ENCODE data around the gene PLEKHG3. TPM values are rescaled to one million over a fixed set of nuclear protein-coding genes. Genes with fewer than 3 reads are reported as not detected.

Gene PLEKHG3
- total and polyA plus RNA-seq, 2 experiments from 2014 or later = 23.0 to 83.1 TPM

- Histone ChIP-seq H3K4me2 (no peak overlapping the region), H3K4me3 (no peak overlapping the region), H3K9me2 (ENCODE audit: insufficient read depth) (no peaks in the 10 kb centered on the region), H3K36me3 (ENCODE audit: insufficient read depth) (no peaks in the 10 kb centered on the region), H3K27me3 (ENCODE audit: insufficient read depth) (no peaks in the 10 kb centered on the region), H3F3A (replicated peaks; ENCODE audit: low read depth) (no peaks in the 10 kb centered on the region), H2AFZ (no peak overlapping the region), H3K79me2 (replicated peaks; ENCODE audit: insufficient read depth) (no peaks in the 10 kb centered on the region), H4K20me1 (replicated peaks; ENCODE audit: insufficient read depth) (no peaks in the 10 kb centered on the region), H3K27ac (ENCODE audit: low read depth) (no peak overlapping the region), H3K4me1 (ENCODE audit: insufficient read depth) (peaks cover 18% of the 10 kb centered on the region)
- peaks cover 42% of the 10 kb centered on the region for H3K27me3 Mint-ChIP-seq (ENCODE audit: insufficient read depth, low read depth, poor library complexity)
- H3K9me3 Mint-ChIP-seq = peaks cover 7% of the 10 kb centered on the region; the same call in 2 of the 3 replicates
- no peaks in the 10 kb centered on the region; the same call in 1 of the 3 replicates for H3K36me3 Mint-ChIP-seq (ENCODE audit: low read depth)
- H3K4me1 Mint-ChIP-seq = peaks cover 26% of the 10 kb centered on the region
- DNase-seq (ENCODE audit: low spot score) = no peak
- no peak overlapping the region for H3K4me3 Mint-ChIP-seq
- ATAC-seq = no peak
- no peak overlapping the region for H3K27ac Mint-ChIP-seq
- TF ChIP-seq STAT1 (IDR thresholded peaks at IDR 0.05; ENCODE audit: unreplicated experiment) (no peak), EZH2phosphoT487 (IDR thresholded peaks at IDR 0.05; ENCODE audit: unreplicated experiment) (no peak), ZNF114 (CRISPR knock-in tag; IDR thresholded peaks at IDR 0.05) (no peak), REST (IDR thresholded peaks at IDR 0.05; ENCODE audit: unreplicated experiment) (no peak), EZH2 (IDR thresholded peaks at IDR 0.05; ENCODE audit: low read depth, unreplicated experiment) (no peak), ZNF331 (CRISPR knock-in tag; IDR thresholded peaks at IDR 0.05; ENCODE audit: low read depth) (no peak), JUNB (IDR thresholded peaks at IDR 0.05; ENCODE audit: unreplicated experiment) (no peak), NANOG (IDR thresholded peaks at IDR 0.05; ENCODE audit: borderline replicate concordance) (no peak), POLR2AphosphoS5 (IDR thresholded peaks at IDR 0.05; ENCODE audit: low read depth) (no peak), ZNF462 (CRISPR knock-in tag; IDR thresholded peaks at IDR 0.05) (no peak), CTCF (conservative IDR thresholded peaks at IDR 0.05; ENCODE audit: low read depth in 2 of 2) (no peak), CREB1 (CRISPR knock-in tag; IDR thresholded peaks at IDR 0.05; ENCODE audit: low read depth) (no peak), ETS1 (IDR thresholded peaks at IDR 0.05) (no peak)
These were observed 52.5 kb downstream of the PLEKHG3 start for GRCh38 chr14:64756712-64757111.
